H4 (cell line): ENCODE results near the gene CACNA1B. TPM values are rescaled to one million over a fixed set of nuclear protein-coding genes. Genes with fewer than 3 reads are reported as not detected.
"Not testable (repeated sequence)": the region's sequence is repeated elsewhere in the genome, so short reads cannot be mapped to it uniquely, and the experiment has no call there.

Experiments
- DNase-seq: peaks from one replicate; pipeline ENCODE4 v3.0.0-alpha.2; 2015; ENCODE audit warnings: low spot score
- total RNA-seq: library from RNA; depleted of rRNA; stranded (reverse); fragments of >200 nt; shearing (Covaris generic); gene quantifications from 2 replicates; pipeline ENCODE4 v1.2.3, GENCODE V29; 2014

Gene CACNA1B
- total RNA-seq, 1 experiment from 2014 or later: not detected

DNA sequence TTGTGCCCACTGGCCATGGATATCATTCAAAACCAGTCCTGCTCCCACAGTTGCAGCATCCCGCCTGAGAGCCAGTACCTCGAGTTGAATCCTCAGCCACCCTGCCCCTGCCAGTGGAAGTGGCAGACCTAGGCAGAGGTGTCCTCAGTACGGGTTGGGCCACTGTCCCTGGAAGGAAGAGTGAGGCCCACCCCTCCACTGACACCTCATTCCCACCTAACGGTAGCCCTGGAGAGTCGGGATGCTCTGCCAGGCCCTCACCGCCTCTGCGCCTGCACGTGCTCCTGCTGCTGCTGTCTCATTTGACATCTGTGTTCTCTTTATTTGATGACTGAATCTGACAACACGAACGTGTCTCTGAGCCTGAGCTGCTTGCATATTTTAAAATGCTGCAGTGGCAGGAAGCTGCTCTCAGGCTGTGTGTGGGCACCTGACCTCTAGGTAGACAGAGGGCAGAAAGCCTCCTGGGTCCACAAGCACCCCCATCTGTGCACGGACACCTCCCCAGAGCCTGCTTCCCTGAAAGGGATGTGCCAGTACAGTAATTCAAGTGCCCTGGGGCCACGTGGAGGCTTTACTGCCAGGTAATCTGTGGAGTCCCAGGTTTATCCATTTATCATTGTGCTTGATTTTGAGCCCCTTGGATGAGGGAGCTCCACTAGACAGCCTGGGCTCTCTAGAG is 194.7 kb downstream of the CACNA1B start:
- DNase-seq: no peak

- DNase-seq: no peak
Measured at GRCh38 chr9:138072897-138073296, 195.3 kb downstream of the CACNA1B start.

DNA sequence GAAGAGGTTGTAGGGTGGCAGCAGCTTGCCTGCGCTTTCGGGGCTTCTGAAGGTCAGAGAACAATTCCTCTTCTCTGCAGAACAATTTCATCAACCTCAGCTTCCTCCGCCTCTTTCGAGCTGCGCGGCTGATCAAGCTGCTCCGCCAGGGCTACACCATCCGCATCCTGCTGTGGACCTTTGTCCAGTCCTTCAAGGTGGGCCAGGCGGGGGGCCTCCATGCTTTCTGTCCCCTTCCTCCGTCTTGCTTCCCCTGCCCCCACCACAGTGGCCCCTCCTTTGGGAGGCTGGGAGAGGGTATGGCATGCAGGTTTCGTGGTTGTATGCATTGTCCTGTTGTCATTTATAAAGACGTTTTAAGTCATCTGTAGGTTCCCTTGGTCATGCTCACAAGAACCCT is 195.8 kb downstream of the CACNA1B start:
- DNase-seq: no peak

GRCh38 chr9:138073808-138074207 is 196.2 kb downstream of the CACNA1B start:
- no peak for DNase-seq

GRCh38 chr9:138074516-138074915 is 196.9 kb downstream of the CACNA1B start:
- no peak for DNase-seq

DNA sequence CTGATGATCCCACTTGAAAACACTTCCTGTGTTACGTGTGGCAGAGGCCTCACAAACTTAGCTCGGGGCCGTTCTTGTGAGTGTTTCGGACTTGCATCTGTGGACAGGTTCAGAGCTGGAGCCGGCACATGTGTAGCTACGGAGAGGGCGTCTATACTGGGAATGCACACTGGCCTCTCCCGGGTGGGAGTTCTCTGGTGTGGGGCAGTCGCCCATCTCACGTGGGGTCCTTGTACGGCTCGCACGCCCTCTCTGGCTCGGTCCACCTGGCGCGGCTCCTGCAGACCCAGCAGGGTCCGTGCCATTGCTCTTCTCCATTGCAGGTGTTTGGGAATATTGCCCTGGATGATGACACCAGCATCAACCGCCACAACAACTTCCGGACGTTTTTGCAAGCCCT is 197.9 kb downstream of the CACNA1B start:
- DNase-seq: no peak

GRCh38 chr9:138075961-138076649 is 198.5 kb downstream of the CACNA1B start:
- DNase-seq: no peak

GRCh38 chr9:138076650-138077009 is 199.0 kb downstream of the CACNA1B start:
- no peak for DNase-seq

DNA sequence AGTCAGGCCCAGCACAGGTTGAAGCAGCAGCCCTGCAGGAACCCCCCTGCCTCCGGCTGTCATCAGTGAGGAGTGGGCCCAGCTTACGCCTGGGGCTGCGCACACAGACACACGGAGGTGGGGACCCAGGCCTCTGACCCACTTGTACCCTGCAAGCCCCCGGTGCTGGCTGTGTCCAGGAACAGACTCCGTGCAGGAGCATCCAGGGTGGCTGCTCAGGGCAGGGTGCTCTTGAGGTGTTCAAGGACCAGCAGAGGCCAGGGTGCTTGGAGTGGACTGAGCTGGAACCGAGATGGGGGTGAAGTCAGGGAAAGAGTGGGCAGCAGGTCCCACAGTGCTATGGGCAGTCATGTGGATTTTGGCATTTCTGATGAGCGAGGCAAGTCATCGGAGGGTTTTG is 199.5 kb downstream of the CACNA1B start:
- DNase-seq: no peak

- DNase-seq: no peak
Measured at GRCh38 chr9:138077898-138078540, 200.4 kb downstream of the CACNA1B start.

GRCh38 chr9:138078846-138079245 is 201.3 kb downstream of the CACNA1B start:
- DNase-seq: no peak

DNA sequence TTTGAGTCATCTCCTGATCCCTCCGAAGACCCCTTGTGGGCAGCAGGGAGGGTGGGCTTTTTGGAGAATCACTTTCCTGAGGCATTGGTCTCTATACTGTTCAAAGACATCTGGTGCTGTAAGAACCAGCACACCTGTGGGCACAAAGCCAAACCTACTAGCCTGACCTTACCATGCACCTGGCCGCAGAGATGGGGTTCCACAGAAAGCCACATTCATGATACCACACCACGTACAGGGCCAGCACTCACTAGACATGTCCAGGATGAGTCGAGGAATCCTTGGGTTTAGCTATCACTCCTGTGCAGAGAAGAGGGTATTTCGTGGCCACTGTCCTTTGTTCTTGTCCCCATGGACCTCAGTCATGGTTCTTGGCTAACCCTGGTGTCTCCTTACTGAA is 203.4 kb downstream of the CACNA1B start:
- DNase-seq: no peak

DNA sequence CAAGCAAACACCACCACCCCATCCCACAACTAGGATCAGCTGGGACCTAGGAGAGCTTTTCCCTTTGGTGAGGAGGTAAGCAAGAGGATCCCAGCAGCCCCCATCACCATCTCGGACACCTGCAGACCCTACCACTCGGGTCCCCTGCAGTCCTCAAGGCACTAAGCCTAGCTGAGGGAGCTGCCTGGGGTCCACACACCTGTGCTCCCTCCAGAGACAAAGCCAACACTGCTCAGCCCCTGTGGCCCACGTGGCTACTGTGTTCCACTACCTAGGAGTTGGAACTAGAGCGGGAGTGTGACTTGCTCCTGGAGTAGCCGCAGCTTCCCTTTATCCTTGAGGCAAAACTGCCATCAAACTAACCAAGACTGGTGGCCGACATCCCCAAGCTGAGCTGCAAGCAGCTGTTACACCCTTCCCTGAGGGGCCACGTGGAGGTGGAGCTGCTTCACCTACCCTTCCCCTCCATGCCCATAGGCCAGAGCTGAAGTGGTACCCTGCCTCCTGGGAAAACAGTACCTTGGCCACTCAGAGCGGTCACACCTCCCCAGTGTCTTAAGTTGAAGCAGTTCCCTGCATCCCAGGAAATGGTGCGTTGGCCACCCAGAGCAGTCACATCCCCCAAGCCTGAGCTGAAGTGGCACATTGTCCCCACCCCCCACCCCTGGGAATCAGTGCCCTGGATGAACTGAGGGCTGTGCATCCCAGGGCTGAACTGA is 205.5 kb downstream of the CACNA1B start:
- no peak for DNase-seq

- no peak for DNase-seq
Measured at GRCh38 chr9:138083873-138084272, 206.3 kb downstream of the CACNA1B start.

DNA sequence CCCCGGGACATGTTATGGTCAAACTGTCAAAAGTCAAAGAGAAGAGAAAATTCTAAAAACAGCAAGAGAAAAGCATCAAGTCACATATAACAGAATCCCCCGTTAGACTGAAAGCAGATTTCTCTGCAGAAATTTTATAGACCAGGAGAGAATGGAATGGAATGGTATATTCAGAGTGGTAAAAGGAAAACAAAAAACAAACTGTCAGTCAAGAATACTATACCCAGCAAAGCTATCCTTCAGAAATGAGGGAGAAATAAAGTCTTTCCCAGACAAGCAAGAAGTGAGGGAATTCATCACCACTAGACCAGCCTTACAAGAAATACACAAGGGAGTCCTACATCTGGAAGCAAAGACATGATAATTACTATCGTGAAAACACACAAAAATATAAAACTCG is 208.0 kb downstream of the CACNA1B start:
- no peak for DNase-seq

DNA sequence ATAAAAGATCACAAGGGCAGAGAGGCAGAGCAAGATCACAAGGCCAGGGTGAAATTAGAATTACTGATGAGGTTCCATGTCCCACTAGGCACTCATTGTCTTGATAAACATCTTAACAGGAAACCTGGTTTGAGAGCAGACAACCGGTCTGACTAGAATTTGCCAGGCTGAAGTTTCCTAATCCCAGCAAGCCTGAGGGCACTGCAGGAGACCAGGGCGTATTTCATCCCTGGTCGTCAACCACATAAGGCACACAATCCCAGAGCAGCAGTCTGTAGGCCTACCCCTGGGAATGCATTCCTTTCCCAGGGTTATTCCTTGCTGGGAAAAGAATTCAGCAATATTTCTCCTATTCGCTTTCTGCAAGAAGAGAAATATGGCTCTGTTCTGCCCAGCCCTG is 214.5 kb downstream of the CACNA1B start:
- DNase-seq: not testable (repeated sequence)

- no peak for DNase-seq
Measured at GRCh38 chr9:138094028-138094427, 216.4 kb downstream of the CACNA1B start.

- DNase-seq: no peak
Measured at GRCh38 chr9:138095813-138096518, 218.4 kb downstream of the CACNA1B start.

GRCh38 chr9:138096519-138096845 is 218.9 kb downstream of the CACNA1B start:
- DNase-seq: no peak

- no peak for DNase-seq
Measured at GRCh38 chr9:138097501-138097991, 220.0 kb downstream of the CACNA1B start.

- DNase-seq: no peak
Measured at GRCh38 chr9:138098116-138098907, 220.7 kb downstream of the CACNA1B start.
